HepG2 (cell line): ENCODE data around the gene IGF2BP3. TPM values are rescaled to one million over a fixed set of nuclear protein-coding genes. Genes with fewer than 3 reads are reported as not detected.
A peak's percentile ranks its signal among the peaks of the same experiment; 100 is the strongest.

Source experiments
- ATF7-NPFF ChIP-seq: sonication (generic); formaldehyde crosslinking; IDR thresholded peaks from 2 replicates; pipeline ENCODE4 v1.8.1; 2023; ENCODE audit warnings: mild to moderate bottlenecking, low read depth, missing genetic modification reagents, moderate library complexity
- ATM ChIP-seq: fragments of 450-650 bp; IDR thresholded peaks from 2 replicates; pipeline ENCODE4 v1.7.1; 2017; ENCODE audit warnings: mild to moderate bottlenecking, borderline replicate concordance
- CHCHD3 ChIP-seq: sonication (generic); formaldehyde crosslinking; IDR thresholded peaks from 2 replicates; pipeline ENCODE4 v1.8.0; 2022; ENCODE audit warnings: mild to moderate bottlenecking, missing genetic modification reagents, moderate library complexity
- CSRNP1 ChIP-seq: sonication (generic); formaldehyde crosslinking; IDR thresholded peaks from 2 replicates; pipeline ENCODE4 v1.8.1; 2023; ENCODE audit warnings: mild to moderate bottlenecking, missing genetic modification reagents
- ETV6 ChIP-seq: sonication (generic); formaldehyde crosslinking; conservative IDR thresholded peaks from 2 replicates; pipeline ENCODE4 v1.4.0; 2020; ENCODE audit warnings: missing genetic modification reagents
- MAZ ChIP-seq, 2 experiments: sonication (generic) in 1 of 2; formaldehyde crosslinking in 1 of 2; IDR thresholded peaks; 2 replicates each; pipeline versions ENCODE4 v1.5.0 to v1.6.1; 2012 to 2020; ENCODE audit warnings: low read depth in 2 of 2, mild to moderate bottlenecking in 2 of 2, borderline replicate concordance in 1 of 2, improper control_type of control experiment in 1 of 2, low read length in 1 of 2, missing genetic modification reagents in 1 of 2, moderate library complexity in 1 of 2
- PRDM10 ChIP-seq: sonication (generic); formaldehyde crosslinking; IDR thresholded peaks from 2 replicates; pipeline ENCODE4 v1.4.0; 2020; ENCODE audit warnings: low read depth, missing genetic modification reagents
- THAP7 ChIP-seq: sonication (generic); formaldehyde crosslinking; IDR thresholded peaks from 2 replicates; pipeline ENCODE4 v1.8.1; 2023; ENCODE audit warnings: mild to moderate bottlenecking, missing genetic modification reagents
- ZNF468 ChIP-seq: sonication (generic); formaldehyde crosslinking; IDR thresholded peaks from 2 replicates; pipeline ENCODE4 v1.8.0; 2022; ENCODE audit warnings: mild to moderate bottlenecking, moderate library complexity, missing genetic modification reagents
- ZNF562 ChIP-seq: sonication (generic); formaldehyde crosslinking; IDR thresholded peaks from 2 replicates; pipeline ENCODE4 v1.8.0; 2022; ENCODE audit warnings: missing genetic modification reagents, borderline replicate concordance
- ZNF687 ChIP-seq: sonication (generic); formaldehyde crosslinking; IDR thresholded peaks from 2 replicates; pipeline ENCODE4 v1.5.1; 2020; ENCODE audit warnings: mild to moderate bottlenecking, missing genetic modification reagents, moderate library complexity
- ZNF800 ChIP-seq: sonication (generic); formaldehyde crosslinking; IDR thresholded peaks from 2 replicates; pipeline ENCODE4 v1.4.0; 2020; ENCODE audit warnings: missing genetic modification reagents
- ZNF879 ChIP-seq: sonication (generic); formaldehyde crosslinking; IDR thresholded peaks from 2 replicates; pipeline ENCODE4 v1.8.1; 2023; ENCODE audit warnings: missing genetic modification reagents
- ZSCAN29 ChIP-seq: sonication (generic); formaldehyde crosslinking; conservative IDR thresholded peaks from 2 replicates; pipeline ENCODE4 v1.4.0; 2020; ENCODE audit warnings: mild to moderate bottlenecking, missing genetic modification reagents
- polyA plus RNA-seq, 8 experiments: library from polyadenylated mRNA; depleted of rRNA in 3 of 8; stranded (reverse) in 7 of 8; unstranded in 1 of 8; fragments of >200 nt; fragmentation: Illumina TruSeq in 4 of 8; extraction: Trizol in 4 of 8; gene quantifications; 2 replicates each; pipeline versions ENCODE4 v1.2.1 to v1.2.3, GENCODE V29; 2011 to 2016; ENCODE audit warnings: low read depth in 4 of 8, missing spikeins in 1 of 8, mixed read lengths in 1 of 8; ENCODE audit not compliant: insufficient read depth in 1 of 8
- total RNA-seq, 5 experiments: library from RNA; depleted of rRNA; stranded (reverse); fragments of >200 nt; fragmentation: Illumina TruSeq; extraction: Trizol; gene quantifications; 2 replicates each; pipeline ENCODE4 v1.2.3, GENCODE V29; 2016; ENCODE audit warnings: low read depth in 1 of 5

IGF2BP3 gene
- total and polyA plus RNA-seq, 2 of the 13 experiments (the other 11 are each of a cell fraction or from before 2014, with no cell fraction given) = 37.7 to 39.5 TPM

GRCh38 chr7:23358152-23358674 lies 112.1 kb downstream of the IGF2BP3 start (continued):
- TF ChIP-seq ZNF468 (CRISPR knock-in tag) = no peak
- no peak for TF ChIP-seq CHCHD3 (CRISPR knock-in tag)
- no peak for TF ChIP-seq ZNF687 (CRISPR knock-in tag)
- TF ChIP-seq ZNF800 = no peak
- no peak for TF ChIP-seq ATF7-NPFF (CRISPR knock-in tag)
- no peak for TF ChIP-seq ETV6 (CRISPR knock-in tag)
- no peak for TF ChIP-seq ZNF879 (CRISPR knock-in tag)
- TF ChIP-seq ZSCAN29 = no peak
- no peak for TF ChIP-seq ZNF562 (CRISPR knock-in tag)
- TF ChIP-seq PRDM10 (CRISPR knock-in tag) = 0 out of 2 replicates have a peak, but pooled peaks have one; percentile 6
- no peak for TF ChIP-seq ATM
- no peak for TF ChIP-seq THAP7 (CRISPR knock-in tag)
- no peak; the same call in 1 of the 2 replicates for TF ChIP-seq CSRNP1
- no peak for TF ChIP-seq MAZ (IDR thresholded peaks at IDR 0.05; ENCODE audit: borderline replicate concordance, low read depth, low read length)
- TF ChIP-seq MAZ (CRISPR knock-in tag; IDR thresholded peaks at IDR 0.05; ENCODE audit: low read depth) = no peak
